Liver (tissue), 9 donors: ENCODE data around the gene PCSK6. TPM values are rescaled to one million over a fixed set of nuclear protein-coding genes. Genes with fewer than 3 reads are reported as not detected.

ENCODE experiments used
- DNase-seq: peaks from one replicate; pipeline ENCODE4 v3.0.0-alpha.2; 2017; ENCODE audit warnings: low spot score
- H3K27ac ChIP-seq, 2 donors: one replicate each; pipeline ENCODE4 v1.7.0; 2013; ENCODE audit warnings: inconsistent platforms in 2 of 2, low read length in 2 of 2, control low read depth in 1 of 2, low read depth in 1 of 2, mild to moderate bottlenecking in 1 of 2
- H3K27me3 ChIP-seq, 4 donors: one replicate each; pipeline versions ENCODE4 v1.6.1 to v1.7.0; 2013; ENCODE audit warnings: low read length in 3 of 4, inconsistent platforms in 1 of 4, mild to moderate bottlenecking in 1 of 4, moderate library complexity in 1 of 4; ENCODE audit not compliant: control insufficient read depth in 4 of 4, insufficient read depth in 4 of 4
- H3K36me3 ChIP-seq, 4 donors: one replicate each; pipeline versions ENCODE4 v1.6.1 to v1.7.0; 2013; ENCODE audit warnings: low read length in 3 of 4, mild to moderate bottlenecking in 3 of 4, low read depth in 1 of 4, moderate library complexity in 1 of 4; ENCODE audit not compliant: control insufficient read depth in 4 of 4, insufficient read depth in 3 of 4
- H3K4me1 ChIP-seq, 4 donors: one replicate each; pipeline versions ENCODE4 v1.6.1 to v1.7.0; 2013; ENCODE audit warnings: low read length in 3 of 4, mild to moderate bottlenecking in 3 of 4, moderate library complexity in 1 of 4; ENCODE audit not compliant: control insufficient read depth in 4 of 4, insufficient read depth in 4 of 4
- H3K4me3 ChIP-seq, 3 donors: one replicate each; pipeline versions ENCODE4 v1.6.1 to v1.7.0; 2013; ENCODE audit warnings: low read length in 3 of 3, control low read depth in 1 of 3, low read depth in 1 of 3, mild to moderate bottlenecking in 1 of 3
- H3K9ac ChIP-seq, 2 donors: one replicate each; pipeline ENCODE4 v1.7.0; 2013; ENCODE audit warnings: low read length in 2 of 2, mild to moderate bottlenecking in 2 of 2, moderate library complexity in 2 of 2, control low read depth in 1 of 2, low read depth in 1 of 2
- H3K9me3 ChIP-seq, 4 donors: one replicate each; pipeline versions ENCODE4 v1.6.1 to v1.7.0; 2013; ENCODE audit warnings: low read length in 3 of 4; ENCODE audit not compliant: control insufficient read depth in 4 of 4
- EGR1 ChIP-seq, 2 donors: IDR thresholded peaks; 2 replicates each; pipeline ENCODE4 v1.6.1; 2016 to 2018; ENCODE audit warnings: antibody characterized with exemption in 2 of 2, low read depth in 2 of 2
- FOXA1 ChIP-seq: IDR thresholded peaks from 2 replicates; pipeline ENCODE4 v1.6.1; 2016; ENCODE audit warnings: antibody characterized with exemption
- FOXA2 ChIP-seq: IDR thresholded peaks from 2 replicates; pipeline ENCODE4 v1.6.1; 2016; ENCODE audit warnings: antibody characterized with exemption
- GABPA ChIP-seq, 2 donors: IDR thresholded peaks in 1 of 2; conservative IDR thresholded peaks in 1 of 2; 2 replicates each; pipeline ENCODE4 v1.6.1; 2016; ENCODE audit warnings: antibody characterized with exemption in 2 of 2, mild to moderate bottlenecking in 1 of 2, moderate library complexity in 1 of 2
- HNF4A ChIP-seq, 2 donors: conservative IDR thresholded peaks; 2 replicates each; pipeline ENCODE4 v1.6.1; 2016; ENCODE audit warnings: antibody characterized with exemption in 2 of 2, mild to moderate bottlenecking in 2 of 2
- HNF4G ChIP-seq: IDR thresholded peaks from 2 replicates; pipeline ENCODE4 v1.6.1; 2016; ENCODE audit warnings: antibody characterized with exemption
- JUND ChIP-seq, 2 donors: IDR thresholded peaks; 2 replicates each; pipeline ENCODE4 v1.6.1; 2016; ENCODE audit warnings: antibody characterized with exemption in 2 of 2
- NR2F2 ChIP-seq: IDR thresholded peaks from 2 replicates; pipeline ENCODE4 v1.6.1; 2016; ENCODE audit warnings: antibody characterized with exemption
- RAD21 ChIP-seq, 2 donors: IDR thresholded peaks; 2 replicates each; pipeline ENCODE4 v1.6.1; 2016; ENCODE audit warnings: antibody characterized with exemption in 2 of 2, mild to moderate bottlenecking in 2 of 2
- RXRA ChIP-seq, 2 donors: IDR thresholded peaks; 2 replicates each; pipeline ENCODE4 v1.6.1; 2017 to 2018; ENCODE audit warnings: antibody characterized with exemption in 2 of 2, mild to moderate bottlenecking in 1 of 2
- SP1 ChIP-seq: IDR thresholded peaks from 2 replicates; pipeline ENCODE4 v1.6.1; 2018; ENCODE audit warnings: antibody characterized with exemption, mild to moderate bottlenecking
- TAF1 ChIP-seq: conservative IDR thresholded peaks from 2 replicates; pipeline ENCODE4 v1.6.1; 2016; ENCODE audit warnings: antibody characterized with exemption, mild to moderate bottlenecking
- YY1 ChIP-seq: IDR thresholded peaks from 2 replicates; pipeline ENCODE4 v1.6.1; 2016; ENCODE audit warnings: antibody characterized with exemption, mild to moderate bottlenecking
- WGBS: extraction: QIAGEN DNeasy Blood & Tissue Kit; methylation state at CpG from one replicate; pipeline ENCODE4 v1.1.7; 2013; 5-methylcytosine and 5-hydroxymethylcytosine counted together
- polyA plus RNA-seq, 2 donors: library from polyadenylated mRNA; stranded (reverse) in 1 of 2; unstranded in 1 of 2; fragments of 200-250 nt in 1 of 2; fragments of >200 nt in 1 of 2; fragmentation: Nextera tagmentation in 1 of 2; extraction: Ambion mirVana in 1 of 2; gene quantifications; one replicate each; pipeline versions ENCODE4 v1.2.1 to v1.2.3, GENCODE V29; 2013 to 2015
- total RNA-seq, 2 donors: library from RNA; depleted of rRNA; stranded (reverse); fragments of >200 nt; gene quantifications; one replicate each; pipeline ENCODE4 v1.2.3, GENCODE V29; 2014
- TF ChIP-seq, protein P1 (sequence below): IDR thresholded peaks from 2 replicates; pipeline ENCODE4 v1.6.1; 2016; ENCODE audit warnings: antibody characterized with exemption, mild to moderate bottlenecking
- TF ChIP-seq, protein P2 (sequence below): fragments of 150-350 bp; IDR thresholded peaks from 2 replicates; pipeline ENCODE4 v1.5.1; 2017; ENCODE audit warnings: improper control_type of control experiment, low read depth, low read length; ENCODE audit not compliant: missing input control
- TF ChIP-seq, protein P3 (sequence below): IDR thresholded peaks from 2 replicates; pipeline ENCODE4 v1.6.1; 2016; ENCODE audit warnings: antibody characterized with exemption
- TF ChIP-seq, protein P4 (sequence below): IDR thresholded peaks from 2 replicates; pipeline ENCODE4 v1.6.1; 2016; ENCODE audit warnings: antibody characterized with exemption
- TF ChIP-seq, protein P5 (sequence below): IDR thresholded peaks from 2 replicates; pipeline ENCODE4 v1.6.1; 2016; ENCODE audit warnings: antibody characterized with exemption
- donor health status: healthy.
- donor health status: healthy.
- donor health status: healthy.
- donor health status: healthy.
- donor health status: healthy.

Gene PCSK6
- total and polyA plus RNA-seq, 4 donors: 94.8 to 398 (median 168) TPM

DNA sequence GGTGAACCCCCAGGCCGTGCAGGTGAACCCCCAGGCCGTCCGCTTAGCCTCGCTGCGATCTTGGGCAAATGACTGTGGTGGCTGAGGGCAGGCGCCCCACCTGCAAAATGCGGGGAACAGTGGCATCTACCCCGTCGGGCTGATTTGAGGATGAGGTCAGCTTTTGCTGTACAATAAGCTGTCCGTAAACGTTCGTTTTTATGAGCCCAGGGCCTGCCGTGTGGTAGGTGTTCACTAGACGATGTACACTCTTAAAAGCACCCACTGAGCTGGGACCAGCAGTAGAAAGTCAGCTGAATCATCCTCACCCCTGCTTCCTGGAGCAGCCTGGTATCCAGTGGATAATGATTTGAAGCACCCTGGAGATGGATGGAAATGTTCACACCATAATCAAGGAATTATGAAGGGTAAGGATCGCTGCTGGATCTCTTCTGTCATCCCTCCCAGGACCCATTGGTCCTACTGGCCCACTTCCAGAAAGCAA is 943 bp upstream of the PCSK6 start (continued):
- TF ChIP-seq, protein P1, sequence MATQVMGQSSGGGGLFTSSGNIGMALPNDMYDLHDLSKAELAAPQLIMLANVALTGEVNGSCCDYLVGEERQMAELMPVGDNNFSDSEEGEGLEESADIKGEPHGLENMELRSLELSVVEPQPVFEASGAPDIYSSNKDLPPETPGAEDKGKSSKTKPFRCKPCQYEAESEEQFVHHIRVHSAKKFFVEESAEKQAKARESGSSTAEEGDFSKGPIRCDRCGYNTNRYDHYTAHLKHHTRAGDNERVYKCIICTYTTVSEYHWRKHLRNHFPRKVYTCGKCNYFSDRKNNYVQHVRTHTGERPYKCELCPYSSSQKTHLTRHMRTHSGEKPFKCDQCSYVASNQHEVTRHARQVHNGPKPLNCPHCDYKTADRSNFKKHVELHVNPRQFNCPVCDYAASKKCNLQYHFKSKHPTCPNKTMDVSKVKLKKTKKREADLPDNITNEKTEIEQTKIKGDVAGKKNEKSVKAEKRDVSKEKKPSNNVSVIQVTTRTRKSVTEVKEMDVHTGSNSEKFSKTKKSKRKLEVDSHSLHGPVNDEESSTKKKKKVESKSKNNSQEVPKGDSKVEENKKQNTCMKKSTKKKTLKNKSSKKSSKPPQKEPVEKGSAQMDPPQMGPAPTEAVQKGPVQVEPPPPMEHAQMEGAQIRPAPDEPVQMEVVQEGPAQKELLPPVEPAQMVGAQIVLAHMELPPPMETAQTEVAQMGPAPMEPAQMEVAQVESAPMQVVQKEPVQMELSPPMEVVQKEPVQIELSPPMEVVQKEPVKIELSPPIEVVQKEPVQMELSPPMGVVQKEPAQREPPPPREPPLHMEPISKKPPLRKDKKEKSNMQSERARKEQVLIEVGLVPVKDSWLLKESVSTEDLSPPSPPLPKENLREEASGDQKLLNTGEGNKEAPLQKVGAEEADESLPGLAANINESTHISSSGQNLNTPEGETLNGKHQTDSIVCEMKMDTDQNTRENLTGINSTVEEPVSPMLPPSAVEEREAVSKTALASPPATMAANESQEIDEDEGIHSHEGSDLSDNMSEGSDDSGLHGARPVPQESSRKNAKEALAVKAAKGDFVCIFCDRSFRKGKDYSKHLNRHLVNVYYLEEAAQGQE: no peak
- no peak for TF ChIP-seq SP1

DNA sequence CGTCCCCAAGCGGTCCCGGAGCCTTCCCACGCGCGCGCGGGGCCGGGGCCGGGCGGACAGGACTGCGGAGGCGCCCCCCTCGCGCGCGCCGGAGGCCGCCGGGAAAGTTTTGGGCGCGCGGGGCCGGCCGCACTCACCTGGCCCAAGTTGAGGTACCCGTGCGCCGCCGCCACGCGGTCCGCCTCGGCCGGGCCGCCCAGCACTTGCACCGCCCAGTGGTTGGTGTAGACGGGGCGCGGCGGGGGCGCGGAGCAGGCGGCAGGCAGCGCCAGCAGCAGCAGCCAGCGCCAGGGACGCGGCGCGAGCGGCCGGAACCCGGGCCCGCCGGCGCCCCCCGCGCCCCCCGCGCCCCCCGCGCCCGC is 289 bp downstream of the PCSK6 start:
- Histone ChIP-seq H3K36me3 (peaks cover 2 to 9% (median 3%) of the 10 kb centered on the region in 4 donors), H3K9me3 (no peaks in the 10 kb centered on the region), H3K4me3 (peak overlapping the region in 2 of 3 donors; percentile 36 to 84), H3K9ac (no peak overlapping the region), H3K4me1 (peaks cover under 1 to 8% (median 3%) of the 10 kb centered on the region in 4 donors), H3K27ac (peak overlapping the region in 1 of 2 donors; percentile 90), H3K27me3 (no peaks in the 10 kb centered on the region)
- under 1% methylated on average over 61 of the region's 62 CpGs for WGBS
- TF ChIP-seq, protein P1: no peak
- no peak for TF ChIP-seq JUND (IDR thresholded peaks at IDR 0.05)
- TF ChIP-seq, protein P2, sequence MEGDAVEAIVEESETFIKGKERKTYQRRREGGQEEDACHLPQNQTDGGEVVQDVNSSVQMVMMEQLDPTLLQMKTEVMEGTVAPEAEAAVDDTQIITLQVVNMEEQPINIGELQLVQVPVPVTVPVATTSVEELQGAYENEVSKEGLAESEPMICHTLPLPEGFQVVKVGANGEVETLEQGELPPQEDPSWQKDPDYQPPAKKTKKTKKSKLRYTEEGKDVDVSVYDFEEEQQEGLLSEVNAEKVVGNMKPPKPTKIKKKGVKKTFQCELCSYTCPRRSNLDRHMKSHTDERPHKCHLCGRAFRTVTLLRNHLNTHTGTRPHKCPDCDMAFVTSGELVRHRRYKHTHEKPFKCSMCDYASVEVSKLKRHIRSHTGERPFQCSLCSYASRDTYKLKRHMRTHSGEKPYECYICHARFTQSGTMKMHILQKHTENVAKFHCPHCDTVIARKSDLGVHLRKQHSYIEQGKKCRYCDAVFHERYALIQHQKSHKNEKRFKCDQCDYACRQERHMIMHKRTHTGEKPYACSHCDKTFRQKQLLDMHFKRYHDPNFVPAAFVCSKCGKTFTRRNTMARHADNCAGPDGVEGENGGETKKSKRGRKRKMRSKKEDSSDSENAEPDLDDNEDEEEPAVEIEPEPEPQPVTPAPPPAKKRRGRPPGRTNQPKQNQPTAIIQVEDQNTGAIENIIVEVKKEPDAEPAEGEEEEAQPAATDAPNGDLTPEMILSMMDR: no peak
- TF ChIP-seq YY1: no peak
- TF ChIP-seq HNF4G: no peak
- TF ChIP-seq TAF1: no peak
- no peak for TF ChIP-seq RAD21 (IDR thresholded peaks at IDR 0.05)
- no peak for TF ChIP-seq HNF4A (conservative IDR thresholded peaks at IDR 0.05)
- TF ChIP-seq FOXA1: no peak
- no peak for TF ChIP-seq FOXA2
- no peak for TF ChIP-seq RXRA (IDR thresholded peaks at IDR 0.05)
- TF ChIP-seq, protein P3, sequence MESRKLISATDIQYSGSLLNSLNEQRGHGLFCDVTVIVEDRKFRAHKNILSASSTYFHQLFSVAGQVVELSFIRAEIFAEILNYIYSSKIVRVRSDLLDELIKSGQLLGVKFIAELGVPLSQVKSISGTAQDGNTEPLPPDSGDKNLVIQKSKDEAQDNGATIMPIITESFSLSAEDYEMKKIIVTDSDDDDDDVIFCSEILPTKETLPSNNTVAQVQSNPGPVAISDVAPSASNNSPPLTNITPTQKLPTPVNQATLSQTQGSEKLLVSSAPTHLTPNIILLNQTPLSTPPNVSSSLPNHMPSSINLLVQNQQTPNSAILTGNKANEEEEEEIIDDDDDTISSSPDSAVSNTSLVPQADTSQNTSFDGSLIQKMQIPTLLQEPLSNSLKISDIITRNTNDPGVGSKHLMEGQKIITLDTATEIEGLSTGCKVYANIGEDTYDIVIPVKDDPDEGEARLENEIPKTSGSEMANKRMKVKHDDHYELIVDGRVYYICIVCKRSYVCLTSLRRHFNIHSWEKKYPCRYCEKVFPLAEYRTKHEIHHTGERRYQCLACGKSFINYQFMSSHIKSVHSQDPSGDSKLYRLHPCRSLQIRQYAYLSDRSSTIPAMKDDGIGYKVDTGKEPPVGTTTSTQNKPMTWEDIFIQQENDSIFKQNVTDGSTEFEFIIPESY: no peak
- TF ChIP-seq, protein P4, sequence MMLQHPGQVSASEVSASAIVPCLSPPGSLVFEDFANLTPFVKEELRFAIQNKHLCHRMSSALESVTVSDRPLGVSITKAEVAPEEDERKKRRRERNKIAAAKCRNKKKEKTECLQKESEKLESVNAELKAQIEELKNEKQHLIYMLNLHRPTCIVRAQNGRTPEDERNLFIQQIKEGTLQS: no peak
- no peak for TF ChIP-seq SP1
- no peak for TF ChIP-seq NR2F2
- TF ChIP-seq, protein P5, sequence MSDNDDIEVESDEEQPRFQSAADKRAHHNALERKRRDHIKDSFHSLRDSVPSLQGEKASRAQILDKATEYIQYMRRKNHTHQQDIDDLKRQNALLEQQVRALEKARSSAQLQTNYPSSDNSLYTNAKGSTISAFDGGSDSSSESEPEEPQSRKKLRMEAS: no peak
- TF ChIP-seq EGR1 (IDR thresholded peaks at IDR 0.05; ENCODE audit: low read depth in 2 of 2): no peak
- no peak for TF ChIP-seq GABPA (IDR thresholded peaks at IDR 0.05 in 1 of 2, conservative IDR thresholded peaks at IDR 0.05 in 1 of 2)
- peak; percentile 52 for DNase-seq
